IMR-90 (cell line): Measurements from ENCODE around the gene TNNI3K. TPM values are rescaled to one million over a fixed set of nuclear protein-coding genes. Genes with fewer than 3 reads are reported as not detected.

Experiments
- ATAC-seq: fragments of 200-7000 bp; cut with Tn5 transposase; 2 replicates; pipeline ENCODE4 v1.9.1; 2020; ENCODE audit warnings: low read depth, mild to moderate bottlenecking, moderate library complexity
- BruUV-seq: library from RNA; stranded (reverse); fragments of 400-500 nt; replicated peaks from 2 replicates; lab custom pipeline; 2021; lab: Mats Ljungman, UMichigan
- CTCF ChIA-PET: fragments of 300-600 bp; formaldehyde crosslinking; extraction: SDS; loops from one replicate; lab custom pipeline; 2021; ENCODE audit warnings: antibody characterized with exemption; lab: Yijun Ruan, JAX
- POLR2A ChIA-PET: fragments of 300-600 bp; sonication (Branson Sonifier 250); formaldehyde crosslinking; loops from one replicate; lab custom pipeline; 2022; ENCODE audit warnings: antibody characterized with exemption; ENCODE audit not compliant: unreplicated experiment; lab: Charles Lee
- DNase-seq: peaks from one replicate; pipeline ENCODE4 v3.0.0; 2013
- H2AFZ ChIP-seq: replicated peaks from 2 replicates; pipeline ENCODE3; 2013; ENCODE audit warnings: low read length, mild to moderate bottlenecking; ENCODE audit not compliant: poor library complexity
- H2AK5ac ChIP-seq: 2 replicates; pipeline ENCODE4 v1.6.1; 2013; ENCODE audit warnings: low read depth, low read length, inconsistent platforms
- H2AK9ac ChIP-seq: replicated peaks from 2 replicates; pipeline ENCODE3; 2013; ENCODE audit warnings: mild to moderate bottlenecking, low read depth, low read length, moderate library complexity; ENCODE audit not compliant: poor library complexity
- H2BK120ac ChIP-seq: 2 replicates; pipeline ENCODE4 v1.6.1; 2013; ENCODE audit warnings: low read depth, low read length, inconsistent platforms
- H2BK15ac ChIP-seq: 3 replicates; pipeline ENCODE4 v1.6.1; 2013; ENCODE audit warnings: low read depth, low read length, inconsistent platforms
- H2BK20ac ChIP-seq: 2 replicates; pipeline ENCODE4 v1.6.1; 2013; ENCODE audit warnings: low read depth, mild to moderate bottlenecking, inconsistent platforms, low read length, moderate library complexity
- H2BK5ac ChIP-seq: 2 replicates; pipeline ENCODE4 v1.6.1; 2013; ENCODE audit warnings: mild to moderate bottlenecking, low read depth, low read length, inconsistent platforms; ENCODE audit not compliant: poor library complexity, severe bottlenecking
- H3K14ac ChIP-seq: replicated peaks from 2 replicates; pipeline ENCODE4 v1.6.1; 2013; ENCODE audit warnings: low read depth, low read length, inconsistent platforms
- H3K18ac ChIP-seq: 2 replicates; pipeline ENCODE4 v1.6.1; 2013; ENCODE audit warnings: low read depth, low read length, control low read depth
- H3K23ac ChIP-seq: 2 replicates; pipeline ENCODE4 v1.6.1; 2013; ENCODE audit warnings: low read depth, low read length, inconsistent platforms
- H3K27ac ChIP-seq: 2 replicates; pipeline ENCODE4 v1.5.1; 2013; ENCODE audit warnings: mild to moderate bottlenecking, control low read depth, low read length; ENCODE audit not compliant: insufficient read depth
- H3K27me3 ChIP-seq: 2 replicates; pipeline ENCODE4 v1.6.1; 2013; ENCODE audit warnings: low read length; ENCODE audit not compliant: control insufficient read depth, insufficient read depth
- H3K36me3 ChIP-seq: 2 replicates; pipeline ENCODE4 v1.6.1; 2013; ENCODE audit warnings: low read length, mixed read lengths; ENCODE audit not compliant: control insufficient read depth, insufficient read depth
- H3K4ac ChIP-seq: 2 replicates; pipeline ENCODE4 v1.6.1; 2013; ENCODE audit warnings: low read depth, low read length, inconsistent platforms
- H3K4me1 ChIP-seq: 2 replicates; pipeline ENCODE4 v1.6.1; 2013; ENCODE audit warnings: low read length, mixed read lengths; ENCODE audit not compliant: control insufficient read depth, insufficient read depth
- H3K4me2 ChIP-seq: 2 replicates; pipeline ENCODE4 v1.6.1; 2013; ENCODE audit warnings: low read depth, mild to moderate bottlenecking, control low read depth, low read length, moderate library complexity
- H3K4me3 ChIP-seq: 2 replicates; pipeline ENCODE4 v1.5.1; 2013; ENCODE audit warnings: low read depth, mild to moderate bottlenecking, control low read depth, low read length, moderate library complexity; ENCODE audit not compliant: insufficient read depth
- H3K56ac ChIP-seq: 2 replicates; pipeline ENCODE4 v1.6.1; 2013; ENCODE audit warnings: low read length, inconsistent platforms; ENCODE audit not compliant: insufficient read depth; ENCODE audit errors: extremely low read depth
- H3K79me1 ChIP-seq, 2 experiments: 2 replicates each; pipeline ENCODE4 v1.6.1; 2013; ENCODE audit warnings: low read length in 2 of 2, inconsistent platforms in 1 of 2, low read depth in 1 of 2
- H3K9ac ChIP-seq: 2 replicates; pipeline ENCODE4 v1.6.1; 2013; ENCODE audit warnings: low read depth, low read length, control low read depth
- H3K9me1 ChIP-seq: 2 replicates; pipeline ENCODE4 v1.6.1; 2013; ENCODE audit warnings: low read length, inconsistent platforms; ENCODE audit not compliant: insufficient read depth
- H3K9me3 ChIP-seq: 2 replicates; pipeline ENCODE4 v1.6.1; 2013; ENCODE audit warnings: low read length; ENCODE audit not compliant: control insufficient read depth, insufficient read depth
- H4K20me1 ChIP-seq: 2 replicates; pipeline ENCODE4 v1.6.1; 2013; ENCODE audit warnings: low read length, inconsistent platforms; ENCODE audit not compliant: insufficient read depth
- H4K5ac ChIP-seq: 2 replicates; pipeline ENCODE4 v1.6.1; 2013; ENCODE audit warnings: mild to moderate bottlenecking, low read depth, low read length, control low read depth
- H4K8ac ChIP-seq, 2 experiments: 2 replicates each; pipeline ENCODE4 v1.6.1; 2013; ENCODE audit warnings: low read depth in 2 of 2, low read length in 2 of 2, control low read depth in 1 of 2, inconsistent platforms in 1 of 2
- H4K91ac ChIP-seq: 2 replicates; pipeline ENCODE4 v1.6.1; 2013; ENCODE audit warnings: low read depth, low read length, inconsistent platforms; ENCODE audit not compliant: insufficient read depth
- BHLHE40 ChIP-seq: fragments of 150-350 bp; IDR thresholded peaks from 2 replicates; pipeline ENCODE4 v1.6.1; 2016; ENCODE audit warnings: mild to moderate bottlenecking, low read depth, low read length
- CEBPB ChIP-seq: IDR thresholded peaks from 2 replicates; pipeline ENCODE4 v1.6.1; 2012; ENCODE audit warnings: low read depth, low read length, improper control_type of control experiment
- CHD1 ChIP-seq: IDR thresholded peaks from 2 replicates; pipeline ENCODE4 v1.6.1; 2012; ENCODE audit warnings: low read depth, low read length, improper control_type of control experiment
- ELK1 ChIP-seq: fragments of 150-350 bp; IDR thresholded peaks from 2 replicates; pipeline ENCODE4 v1.6.1; 2016; ENCODE audit warnings: low read depth, mild to moderate bottlenecking, low read length, moderate library complexity, borderline replicate concordance
- MAFK ChIP-seq: IDR thresholded peaks from 2 replicates; pipeline ENCODE4 v1.6.1; 2012; ENCODE audit warnings: low read depth, low read length, improper control_type of control experiment
- MAZ ChIP-seq: IDR thresholded peaks from 2 replicates; pipeline ENCODE4 v1.6.1; 2012; ENCODE audit warnings: low read depth, mild to moderate bottlenecking, low read length, improper control_type of control experiment, moderate library complexity, borderline replicate concordance
- MXI1 ChIP-seq: IDR thresholded peaks from 2 replicates; pipeline ENCODE4 v1.6.1; 2012; ENCODE audit warnings: low read depth, mild to moderate bottlenecking, low read length, moderate library complexity, borderline replicate concordance
- NFE2L2 ChIP-seq: fragments of 150-350 bp; IDR thresholded peaks from 2 replicates; pipeline ENCODE4 v1.6.1; 2016; ENCODE audit warnings: low read depth, mild to moderate bottlenecking, low read length
- POLR2A ChIP-seq: IDR thresholded peaks from 2 replicates; pipeline ENCODE4 v1.6.1; 2012; ENCODE audit warnings: mild to moderate bottlenecking, low read depth, low read length
- RAD21 ChIP-seq: IDR thresholded peaks from 2 replicates; pipeline ENCODE4 v1.6.1; 2012; ENCODE audit warnings: low read length, improper control_type of control experiment
- RCOR1 ChIP-seq: IDR thresholded peaks from 2 replicates; pipeline ENCODE4 v1.6.1; 2012; ENCODE audit warnings: mild to moderate bottlenecking, low read length, improper control_type of control experiment; ENCODE audit not compliant: insufficient replicate concordance
- WGBS, 2 experiments: methylation state at CpG; one replicate each; pipeline versions ENCODE4 v1.1.5 to v1.1.7; 2013; ENCODE audit warnings: missing lambda C conversion rate in 2 of 2; ENCODE audit not compliant: insufficient read length in 1 of 2; ENCODE audit errors: extremely low coverage in 2 of 2; 5-methylcytosine and 5-hydroxymethylcytosine counted together
- dilution Hi-C: fragments of 300-500 bp; cut with HindIII; formaldehyde crosslinking; loops from one replicate; pipeline ENCODE4 v1.14.3; 2018; ENCODE audit warnings: low sequenced_read_pairs; ENCODE audit not compliant: unreplicated experiment
- in situ Hi-C: fragments of 300-500 bp; cut with MboI; formaldehyde crosslinking; loops from 3 replicates; pipeline ENCODE4 v1.14.3; 2019; ENCODE audit warnings: low sequenced_read_pairs, inconsistent platforms, mixed read lengths
- intact Hi-C: fragments of 100-400 bp; cut with micrococcal nuclease; formaldehyde crosslinking; loops from 2 replicates; pipeline ENCODE4 v1.10.0; 2022
- polyA plus RNA-seq, 3 experiments: library from polyadenylated mRNA; depleted of rRNA; stranded (reverse); fragments of >200 nt; gene quantifications; 2 replicates each; pipeline ENCODE4 v1.2.3, GENCODE V29; 2012; ENCODE audit warnings: low replicate concordance in 1 of 3
- total RNA-seq: library from RNA; depleted of rRNA; stranded (reverse); fragments of >200 nt; gene quantifications from 2 replicates; pipeline ENCODE4 v1.2.3, GENCODE V29; 2012
- TF ChIP-seq, protein P1 (sequence below): fragments of 150-350 bp; IDR thresholded peaks from 2 replicates; pipeline ENCODE4 v1.6.1; 2017; ENCODE audit warnings: mild to moderate bottlenecking, antibody characterized with exemption, low read length, low read depth

The TNNI3K gene
- total and polyA plus RNA-seq, 2 of the 4 experiments (the other 2 are of a cell fraction), result 0.90 to 1.3 TPM

DNA sequence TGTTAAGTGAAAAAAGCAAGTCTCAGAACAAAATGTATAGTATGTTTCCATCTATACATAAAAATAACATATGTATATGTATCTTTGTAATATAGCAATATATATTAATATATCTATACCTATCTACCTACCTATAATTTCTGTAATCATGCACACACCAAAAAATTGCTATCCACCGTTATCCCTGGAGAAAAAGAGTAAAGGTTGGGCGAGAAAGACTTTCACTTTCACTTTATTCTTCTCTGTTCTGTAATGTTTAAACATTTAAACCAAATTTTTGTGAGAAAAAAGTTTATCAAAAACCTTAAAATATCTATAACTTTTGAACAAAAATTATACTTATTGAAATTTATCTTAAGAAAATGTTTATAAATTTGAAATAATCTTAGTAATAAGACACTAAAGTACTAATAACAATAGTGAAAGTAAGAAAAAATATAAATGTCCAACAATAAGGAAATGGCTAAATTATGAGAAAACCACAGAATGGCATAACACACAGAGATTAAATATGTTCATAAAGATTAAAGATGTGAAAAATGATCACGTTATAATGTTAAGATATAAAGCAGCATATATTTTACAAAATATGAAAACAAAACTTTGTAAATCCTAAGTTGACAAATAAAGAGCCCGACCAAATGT lies 351.2 kb downstream of the TNNI3K start:
- Histone ChIP-seq H3K14ac (no peak overlapping the region), H3K36me3 (no peaks in the 10 kb centered on the region), H2AK5ac (no peak overlapping the region), H3K9me1 (no peaks in the 10 kb centered on the region), H3K4me3 (no peak overlapping the region; the same call in 1 of the 2 replicates), H3K4me2 (no peak overlapping the region), H2BK120ac (no peak overlapping the region), H3K9me3 (no peaks in the 10 kb centered on the region), H4K5ac (no peak overlapping the region), H3K9ac (no peak overlapping the region), H4K8ac (no peak overlapping the region), H3K79me1 (no peaks in the 10 kb centered on the region), H2AFZ (no peak overlapping the region), H3K18ac (no peak overlapping the region), H3K27me3 (no peaks in the 10 kb centered on the region), H2BK5ac (no peak overlapping the region), H3K56ac (no peak overlapping the region), H2AK9ac (no peak overlapping the region), H4K91ac (no peak overlapping the region), H3K4me1 (no peaks in the 10 kb centered on the region), H2BK20ac (no peak overlapping the region), H3K23ac (no peak overlapping the region), H3K27ac (no peak overlapping the region), H3K4ac (no peak overlapping the region), H2BK15ac (no peak overlapping the region), H4K20me1 (no peaks in the 10 kb centered on the region)
- TF ChIP-seq RCOR1, result no peak
- TF ChIP-seq CHD1, result no peak
- TF ChIP-seq NFE2L2, result no peak
- no peak for TF ChIP-seq MAFK
- TF ChIP-seq POLR2A, result no peak
- TF ChIP-seq BHLHE40, result no peak
- no peak for TF ChIP-seq ELK1
- TF ChIP-seq, protein P1, sequence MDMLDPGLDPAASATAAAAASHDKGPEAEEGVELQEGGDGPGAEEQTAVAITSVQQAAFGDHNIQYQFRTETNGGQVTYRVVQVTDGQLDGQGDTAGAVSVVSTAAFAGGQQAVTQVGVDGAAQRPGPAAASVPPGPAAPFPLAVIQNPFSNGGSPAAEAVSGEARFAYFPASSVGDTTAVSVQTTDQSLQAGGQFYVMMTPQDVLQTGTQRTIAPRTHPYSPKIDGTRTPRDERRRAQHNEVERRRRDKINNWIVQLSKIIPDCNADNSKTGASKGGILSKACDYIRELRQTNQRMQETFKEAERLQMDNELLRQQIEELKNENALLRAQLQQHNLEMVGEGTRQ, result no peak
- TF ChIP-seq MXI1, result no peak
- TF ChIP-seq MAZ, result no peak
- no peak for TF ChIP-seq RAD21
- no peak for TF ChIP-seq CEBPB
- CTCF ChIA-PET, result no interaction called here
- WGBS, 2 experiments, result no CpG with 5 or more reads among the region's 4 CpGs
- DNase-seq (no peak), ATAC-seq (no peak)
- POLR2A ChIA-PET, result no interaction called here
- in situ Hi-C loops, result no loop called here
- no TSS peak for BruUV-seq
- intact Hi-C loops, result loop anchor here (10.0 kb wide), 1 partner anchor 148 kb away; the partner anchor contains the start of genes CRYZ and TYW3
- dilution Hi-C loops, result no loop called here
